GM06990 (cell line): Measurements from ENCODE around the gene STIMATE.

Source experiments
- DNase-seq: peaks from one replicate; pipeline ENCODE4 v3.0.0-alpha.2; 2011; ENCODE audit not compliant: insufficient read length; ENCODE audit errors: extremely low read depth
- H3K27me3 ChIP-seq: replicated peaks from 2 replicates; pipeline ENCODE4 v1.6.0; 2011; ENCODE audit warnings: low read length; ENCODE audit not compliant: control insufficient read depth, insufficient read depth
- H3K36me3 ChIP-seq: 2 replicates; pipeline ENCODE4 v1.5.1; 2011; ENCODE audit warnings: low read length; ENCODE audit not compliant: control insufficient read depth, insufficient read depth
- H3K4me3 ChIP-seq: replicated peaks from 2 replicates; pipeline ENCODE4 v1.5.1; 2011; ENCODE audit warnings: low read depth, mild to moderate bottlenecking, control low read depth, low read length
- CTCF ChIP-seq: IDR thresholded peaks from 2 replicates; pipeline ENCODE4 v1.5.1; 2011; ENCODE audit warnings: low read length, control low read depth, mild to moderate bottlenecking, inconsistent platforms; ENCODE audit not compliant: insufficient read depth, poor library complexity, severe bottlenecking

Gene STIMATE

GRCh38 chr3:52896613-52897012 lies 735 bp downstream of the STIMATE start:
- peaks cover 1% of the 10 kb centered on the region; the same call in 1 of the 2 replicates for H3K36me3 ChIP-seq
- no peak for TF ChIP-seq CTCF
- H3K27me3 ChIP-seq = no peaks in the 10 kb centered on the region
- peak overlapping the region; percentile 85 for H3K4me3 ChIP-seq
- no peak for DNase-seq

GRCh38 chr3:52896151-52896550 lies 1.2 kb downstream of the STIMATE start:
- Histone ChIP-seq H3K27me3 (no peaks in the 10 kb centered on the region), H3K4me3 (peak overlapping the region; percentile 85), H3K36me3 (peaks cover 1% of the 10 kb centered on the region; the same call in 1 of the 2 replicates)
- no peak for TF ChIP-seq CTCF
- DNase-seq = no peak

GRCh38 chr3:52895418-52895817 lies 1.9 kb downstream of the STIMATE start:
- no peak for TF ChIP-seq CTCF
- DNase-seq = no peak
- H3K4me3 ChIP-seq = no peak overlapping the region
- no peaks in the 10 kb centered on the region for H3K27me3 ChIP-seq
- peaks cover 1% of the 10 kb centered on the region; the same call in 1 of the 2 replicates for H3K36me3 ChIP-seq

- no peak for DNase-seq
- Histone ChIP-seq H3K36me3 (peaks cover 1% of the 10 kb centered on the region; the same call in 1 of the 2 replicates), H3K27me3 (no peaks in the 10 kb centered on the region), H3K4me3 (no peak overlapping the region)
- TF ChIP-seq CTCF = no peak
Measured at GRCh38 chr3:52894756-52895155, 2.6 kb downstream of the STIMATE start.

- H3K27me3 ChIP-seq = no peaks in the 10 kb centered on the region
- no peak for DNase-seq
- H3K36me3 ChIP-seq = peaks cover 1% of the 10 kb centered on the region; the same call in 1 of the 2 replicates
- TF ChIP-seq CTCF = no peak
- H3K4me3 ChIP-seq = no peak overlapping the region
Measured at GRCh38 chr3:52893723-52894122, 3.6 kb downstream of the STIMATE start.

- no peaks in the 10 kb centered on the region for H3K27me3 ChIP-seq
- peak overlapping the region; percentile 42 for H3K4me3 ChIP-seq
- peak; percentile 60 for TF ChIP-seq CTCF
- DNase-seq = peak; percentile 57
- H3K36me3 ChIP-seq = peaks cover 1% of the 10 kb centered on the region; the same call in 1 of the 2 replicates
Measured at GRCh38 chr3:52892625-52893311, 4.6 kb downstream of the STIMATE start.
